PC-3 (cell line): ENCODE measurements around the gene SATL1.
"Not testable (repeated sequence)": the region's sequence is repeated elsewhere in the genome, so short reads cannot be mapped to it uniquely, and the experiment has no call there.

Source experiments
- EZH2 ChIP-seq: fragments of 300-600 bp; sonication (generic); IDR thresholded peaks from one replicate; pipeline ENCODE4 v1.6.1; 2017; ENCODE audit warnings: antibody characterized with exemption, mild to moderate bottlenecking, low read length; ENCODE audit not compliant: unreplicated experiment
- EZH2phosphoT487 ChIP-seq: fragments of 300-600 bp; sonication (generic); IDR thresholded peaks from 2 replicates; pipeline ENCODE4 v1.6.1; 2018; ENCODE audit warnings: mild to moderate bottlenecking, antibody characterized with exemption, low read length, borderline replicate concordance
- TF ChIP-seq, protein P1 (sequence below): fragments of 300-600 bp; sonication (generic); conservative IDR thresholded peaks from 2 replicates; pipeline ENCODE4 v1.5.1; 2017; ENCODE audit warnings: antibody characterized with exemption, low read depth, mild to moderate bottlenecking, low read length

GRCh38 chrX:85077247-85077646 is 166.3 kb downstream of the SATL1 start:
- TF ChIP-seq, protein P1, sequence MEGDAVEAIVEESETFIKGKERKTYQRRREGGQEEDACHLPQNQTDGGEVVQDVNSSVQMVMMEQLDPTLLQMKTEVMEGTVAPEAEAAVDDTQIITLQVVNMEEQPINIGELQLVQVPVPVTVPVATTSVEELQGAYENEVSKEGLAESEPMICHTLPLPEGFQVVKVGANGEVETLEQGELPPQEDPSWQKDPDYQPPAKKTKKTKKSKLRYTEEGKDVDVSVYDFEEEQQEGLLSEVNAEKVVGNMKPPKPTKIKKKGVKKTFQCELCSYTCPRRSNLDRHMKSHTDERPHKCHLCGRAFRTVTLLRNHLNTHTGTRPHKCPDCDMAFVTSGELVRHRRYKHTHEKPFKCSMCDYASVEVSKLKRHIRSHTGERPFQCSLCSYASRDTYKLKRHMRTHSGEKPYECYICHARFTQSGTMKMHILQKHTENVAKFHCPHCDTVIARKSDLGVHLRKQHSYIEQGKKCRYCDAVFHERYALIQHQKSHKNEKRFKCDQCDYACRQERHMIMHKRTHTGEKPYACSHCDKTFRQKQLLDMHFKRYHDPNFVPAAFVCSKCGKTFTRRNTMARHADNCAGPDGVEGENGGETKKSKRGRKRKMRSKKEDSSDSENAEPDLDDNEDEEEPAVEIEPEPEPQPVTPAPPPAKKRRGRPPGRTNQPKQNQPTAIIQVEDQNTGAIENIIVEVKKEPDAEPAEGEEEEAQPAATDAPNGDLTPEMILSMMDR = not testable (repeated sequence)
- TF ChIP-seq EZH2, EZH2phosphoT487: not testable (repeated sequence)
